ENCODE data around the gene HOXB7. TPM values are rescaled to one million over a fixed set of nuclear protein-coding genes. Genes with fewer than 3 reads are reported as not detected.

HOXB7 gene
- total RNA-seq, 2 donors from 2014 or later: 0.63 to 7.2 TPM

DNA sequence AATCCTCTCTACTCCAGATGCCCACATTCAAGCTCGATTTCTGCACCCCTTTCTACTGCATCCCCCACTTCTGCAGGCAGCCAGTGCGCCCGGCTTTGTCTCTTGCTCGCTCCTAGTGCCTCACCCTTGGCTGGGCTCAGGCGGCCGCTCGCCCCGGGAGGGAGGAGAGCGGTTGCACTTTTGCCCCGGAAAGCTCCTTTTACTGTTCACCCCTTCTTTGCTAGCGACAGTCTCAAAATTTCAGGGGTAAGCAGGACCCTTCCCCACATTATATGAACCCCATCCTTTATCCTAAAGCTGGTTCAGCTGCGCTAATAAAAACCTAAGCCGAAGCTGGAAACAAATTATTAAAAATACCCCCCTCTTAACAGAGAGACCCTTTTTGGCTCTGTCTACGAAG, 18.2 kb downstream of the HOXB7 start:
- no peak for ATAC-seq (ENCODE audit: insufficient number of reproducible peaks, low FRiP score, low read depth)
- peak overlapping the region in 1 of 2 donors; percentile 28 for H3K27ac ChIP-seq

DNA sequence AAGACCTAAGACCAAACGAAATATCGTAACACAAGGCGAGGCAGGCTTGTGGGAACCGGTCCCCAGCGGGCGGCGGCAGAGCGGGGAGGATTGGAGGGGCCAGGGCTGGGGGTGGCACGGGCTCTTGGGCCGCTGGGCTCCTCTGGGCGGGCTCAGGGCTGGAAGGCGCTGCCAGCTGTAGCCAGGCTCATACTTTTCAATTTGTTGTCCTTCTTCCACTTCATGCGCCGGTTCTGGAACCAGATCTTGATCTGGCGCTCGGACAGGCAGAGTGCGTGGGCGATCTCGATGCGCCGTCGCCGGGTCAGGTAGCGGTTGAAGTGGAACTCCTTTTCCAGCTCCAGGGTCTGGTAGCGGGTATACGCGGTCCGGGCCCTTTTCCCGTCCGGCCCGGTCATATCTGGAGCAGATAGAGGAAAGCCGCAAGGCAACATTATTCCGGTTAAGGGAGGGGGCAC, 18.7 kb downstream of the HOXB7 start:
- Histone ChIP-seq H3K4me1 (ENCODE audit: control insufficient read depth in 1 of 2, low read depth in 2 of 2) (peaks cover 5 to 13% of the 10 kb centered on the region in 2 donors), H3K27me3 (replicated peaks; ENCODE audit: insufficient read depth) (no peaks in the 10 kb centered on the region), H3K9me3 (no peaks in the 10 kb centered on the region), H3K4me3 (peak overlapping the region; percentile 72), H3K36me3 (peaks cover 8% of the 10 kb centered on the region), H3K27ac (no peak overlapping the region)
- ATAC-seq (ENCODE audit: insufficient number of reproducible peaks, low FRiP score, low read depth) (no peak), DNase-seq (ENCODE audit: low spot score) (no peak)
- TF ChIP-seq, protein P1, sequence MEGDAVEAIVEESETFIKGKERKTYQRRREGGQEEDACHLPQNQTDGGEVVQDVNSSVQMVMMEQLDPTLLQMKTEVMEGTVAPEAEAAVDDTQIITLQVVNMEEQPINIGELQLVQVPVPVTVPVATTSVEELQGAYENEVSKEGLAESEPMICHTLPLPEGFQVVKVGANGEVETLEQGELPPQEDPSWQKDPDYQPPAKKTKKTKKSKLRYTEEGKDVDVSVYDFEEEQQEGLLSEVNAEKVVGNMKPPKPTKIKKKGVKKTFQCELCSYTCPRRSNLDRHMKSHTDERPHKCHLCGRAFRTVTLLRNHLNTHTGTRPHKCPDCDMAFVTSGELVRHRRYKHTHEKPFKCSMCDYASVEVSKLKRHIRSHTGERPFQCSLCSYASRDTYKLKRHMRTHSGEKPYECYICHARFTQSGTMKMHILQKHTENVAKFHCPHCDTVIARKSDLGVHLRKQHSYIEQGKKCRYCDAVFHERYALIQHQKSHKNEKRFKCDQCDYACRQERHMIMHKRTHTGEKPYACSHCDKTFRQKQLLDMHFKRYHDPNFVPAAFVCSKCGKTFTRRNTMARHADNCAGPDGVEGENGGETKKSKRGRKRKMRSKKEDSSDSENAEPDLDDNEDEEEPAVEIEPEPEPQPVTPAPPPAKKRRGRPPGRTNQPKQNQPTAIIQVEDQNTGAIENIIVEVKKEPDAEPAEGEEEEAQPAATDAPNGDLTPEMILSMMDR (IDR thresholded peaks at IDR 0.05): no peak

More for the DNA sequence above, 18.2 kb downstream of the HOXB7 start:
- DNase-seq (ENCODE audit: low spot score): no peak
- TF ChIP-seq, protein P1 (IDR thresholded peaks at IDR 0.05): no peak
- H3K36me3 ChIP-seq: peaks cover 8% of the 10 kb centered on the region
- no peaks in the 10 kb centered on the region for H3K27me3 ChIP-seq (replicated peaks; ENCODE audit: insufficient read depth)
- peak overlapping the region; percentile 72 for H3K4me3 ChIP-seq
- no peaks in the 10 kb centered on the region for H3K9me3 ChIP-seq
- H3K4me1 ChIP-seq (ENCODE audit: control insufficient read depth in 1 of 2, low read depth in 2 of 2): peaks cover 5 to 18% of the 10 kb centered on the region in 2 donors

DNA sequence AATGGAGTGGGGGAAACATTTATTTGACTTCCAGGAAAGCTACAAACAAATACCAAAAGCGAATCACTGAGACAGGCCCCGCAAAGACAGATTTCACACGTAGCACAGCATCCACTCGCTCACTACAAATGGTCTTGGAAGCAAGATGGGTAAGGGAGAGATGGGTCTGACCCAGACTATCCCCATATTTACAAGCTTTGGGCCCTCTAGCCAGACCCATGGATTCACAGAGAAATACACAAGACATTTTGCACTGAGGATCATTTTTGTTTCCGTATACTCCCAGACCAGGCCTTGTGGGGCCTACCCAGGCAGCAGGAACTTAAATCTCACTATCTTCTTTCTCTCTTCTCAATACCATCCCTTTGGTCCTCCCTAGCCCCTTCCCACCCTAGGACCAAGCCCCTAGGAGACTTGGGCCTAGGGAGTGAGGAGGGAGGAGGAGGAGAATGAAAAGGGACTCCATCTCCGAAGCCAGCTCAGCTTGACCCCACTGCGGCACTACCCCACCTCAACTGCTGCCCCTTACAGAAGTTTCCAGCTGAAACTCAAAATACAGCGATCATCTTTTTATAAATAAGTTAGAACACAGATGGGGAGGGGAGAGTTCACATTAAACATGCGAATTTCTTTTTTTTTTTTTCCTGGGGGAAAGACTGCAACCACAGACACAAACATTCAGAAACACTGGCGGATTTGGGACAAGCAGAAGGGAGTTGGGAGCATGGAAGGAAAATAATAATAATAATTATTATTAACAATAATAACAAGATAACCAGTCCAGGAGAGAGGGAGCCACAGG, 19.4 kb downstream of the HOXB7 start:
- Histone ChIP-seq H3K36me3 (peaks cover 8% of the 10 kb centered on the region), H3K9me3 (no peaks in the 10 kb centered on the region), H3K27me3 (replicated peaks; ENCODE audit: insufficient read depth) (no peaks in the 10 kb centered on the region), H3K4me1 (ENCODE audit: control insufficient read depth in 1 of 2, low read depth in 2 of 2) (peaks cover 10 to 11% of the 10 kb centered on the region in 2 donors), H3K27ac (no peak overlapping the region), H3K4me3 (no peak overlapping the region)
- no peak for DNase-seq (ENCODE audit: low spot score)
- TF ChIP-seq, protein P1 (IDR thresholded peaks at IDR 0.05): no peak
- ATAC-seq (ENCODE audit: insufficient number of reproducible peaks, low FRiP score, low read depth): no peak

DNA sequence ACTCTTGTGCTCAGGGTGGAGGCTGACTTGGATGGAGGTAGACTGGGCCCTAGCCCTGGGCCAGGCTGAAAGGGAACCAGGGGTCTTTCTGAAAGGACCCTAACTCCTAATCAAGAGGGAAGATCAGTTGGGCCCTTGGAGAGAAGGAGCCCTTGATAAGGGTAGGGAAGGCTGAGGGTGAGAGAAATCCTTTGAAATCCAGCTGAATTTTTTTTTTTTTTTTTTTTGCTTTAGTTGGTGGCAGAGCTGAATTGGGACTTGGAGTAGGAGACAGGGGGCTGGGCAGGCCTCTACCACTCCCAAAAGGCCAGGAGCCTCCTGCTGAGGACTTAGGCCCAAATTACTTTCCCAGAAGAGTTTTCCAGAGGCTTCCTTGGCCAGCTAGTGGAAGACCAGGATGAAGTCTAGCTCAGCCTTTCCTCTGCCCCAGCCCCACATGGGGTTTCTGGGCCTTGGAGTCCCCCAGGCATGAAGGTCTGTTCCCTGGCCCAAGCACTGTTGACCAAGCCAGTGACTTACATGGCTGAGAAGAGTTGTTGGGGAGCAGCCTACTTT, 20.1 kb downstream of the HOXB7 start:
- H3K27ac ChIP-seq: no peak overlapping the region
- no peaks in the 10 kb centered on the region for H3K9me3 ChIP-seq
- no peak overlapping the region for H3K4me3 ChIP-seq
- DNase-seq (ENCODE audit: low spot score) (no peak), ATAC-seq (ENCODE audit: insufficient number of reproducible peaks, low FRiP score, low read depth) (no peak)
- H3K4me1 ChIP-seq (ENCODE audit: control insufficient read depth in 1 of 2, low read depth in 2 of 2): peaks cover 13 to 17% of the 10 kb centered on the region in 2 donors
- H3K36me3 ChIP-seq: peaks cover 5% of the 10 kb centered on the region
- H3K27me3 ChIP-seq (replicated peaks; ENCODE audit: insufficient read depth): no peaks in the 10 kb centered on the region
- TF ChIP-seq, protein P1 (IDR thresholded peaks at IDR 0.05): no peak

DNA sequence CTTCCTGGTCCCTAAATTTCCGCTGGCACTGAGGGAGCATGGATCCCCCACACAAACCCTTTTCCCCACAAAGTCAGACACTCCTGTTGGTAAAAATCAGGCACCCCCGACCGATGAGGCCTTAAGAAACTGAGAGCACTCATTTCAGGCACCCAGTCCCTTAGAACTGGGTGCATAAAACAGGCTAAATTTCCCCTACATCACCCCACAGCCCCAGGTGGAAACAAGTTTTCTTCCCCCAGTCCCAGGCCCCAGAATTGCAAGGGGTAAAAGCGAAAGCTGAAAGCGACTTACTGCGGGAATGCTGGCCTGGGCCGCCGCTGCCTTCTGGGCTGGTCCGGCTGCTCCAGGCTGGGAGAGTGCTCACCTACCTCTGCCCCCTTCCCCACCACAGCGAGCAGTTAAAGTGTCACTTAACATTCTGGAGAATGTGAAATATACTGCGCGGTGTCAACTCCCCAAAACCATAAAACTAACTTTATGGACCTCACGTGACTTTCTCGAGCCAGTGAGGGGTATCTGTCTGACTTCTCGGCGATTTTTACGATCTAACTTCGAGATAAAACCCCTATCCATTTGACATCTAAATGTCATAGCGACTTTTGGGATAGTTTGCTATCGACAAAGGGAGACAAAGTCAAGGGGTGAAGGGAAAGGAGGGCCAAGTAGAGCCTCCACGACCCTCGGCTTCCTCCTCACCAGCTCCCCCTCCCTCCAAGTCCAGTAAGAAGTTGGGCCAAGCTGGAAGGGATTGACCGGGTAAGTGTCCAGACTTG, 20.8 kb downstream of the HOXB7 start, which contains the start of gene HOXB3:
HOXB3 (minus strand) TSS at position 411 of the 776 bp plus-strand sequence. CDS start 37,767 bp downstream, outside the sequence.
- peak within 1 kb of the TSS in 1 of 2 donors; percentile 38 for H3K27ac ChIP-seq
- DNase-seq (ENCODE audit: low spot score): no peak
- TF ChIP-seq, protein P1 (IDR thresholded peaks at IDR 0.05): no peak
- peaks cover under 1% of the 10 kb centered on the region for H3K36me3 ChIP-seq
- peaks cover 13 to 17% of the 10 kb centered on the region in 2 donors for H3K4me1 ChIP-seq (ENCODE audit: control insufficient read depth in 1 of 2, low read depth in 2 of 2)
- H3K27me3 ChIP-seq (replicated peaks; ENCODE audit: insufficient read depth): no peaks in the 10 kb centered on the region
- peak within 1 kb of the TSS; percentile 37 for H3K4me3 ChIP-seq
- ATAC-seq (ENCODE audit: insufficient number of reproducible peaks, low FRiP score, low read depth): no peak
- H3K9me3 ChIP-seq: no peaks in the 10 kb centered on the region

Measured in thoracic aorta (tissue), 2 donors.